IMR-90 (cell line): ENCODE results near the gene PTGES.

ENCODE experiments used
- BHLHE40 ChIP-seq: fragments of 150-350 bp; IDR thresholded peaks from 2 replicates; pipeline ENCODE4 v1.6.1; 2016; ENCODE audit warnings: mild to moderate bottlenecking, low read depth, low read length
- CEBPB ChIP-seq: IDR thresholded peaks from 2 replicates; pipeline ENCODE4 v1.6.1; 2012; ENCODE audit warnings: low read depth, low read length, improper control_type of control experiment
- CTCF ChIP-seq: conservative IDR thresholded peaks from 2 replicates; pipeline ENCODE4 v1.5.1; 2012; ENCODE audit warnings: mild to moderate bottlenecking, low read depth, low read length, improper control_type of control experiment
- FOS ChIP-seq: fragments of 150-350 bp; IDR thresholded peaks from 2 replicates; pipeline ENCODE4 v1.6.1; 2016; ENCODE audit warnings: low read depth, low read length
- MAFK ChIP-seq: IDR thresholded peaks from 2 replicates; pipeline ENCODE4 v1.6.1; 2012; ENCODE audit warnings: low read depth, low read length, improper control_type of control experiment
- MXI1 ChIP-seq: IDR thresholded peaks from 2 replicates; pipeline ENCODE4 v1.6.1; 2012; ENCODE audit warnings: low read depth, mild to moderate bottlenecking, low read length, moderate library complexity, borderline replicate concordance
- POLR2A ChIP-seq: IDR thresholded peaks from 2 replicates; pipeline ENCODE4 v1.6.1; 2012; ENCODE audit warnings: mild to moderate bottlenecking, low read depth, low read length
- RAD21 ChIP-seq: IDR thresholded peaks from 2 replicates; pipeline ENCODE4 v1.6.1; 2012; ENCODE audit warnings: low read length, improper control_type of control experiment
- RCOR1 ChIP-seq: IDR thresholded peaks from 2 replicates; pipeline ENCODE4 v1.6.1; 2012; ENCODE audit warnings: mild to moderate bottlenecking, low read length, improper control_type of control experiment; ENCODE audit not compliant: insufficient replicate concordance
- RFX5 ChIP-seq: IDR thresholded peaks from 2 replicates; pipeline ENCODE4 v1.8.0; 2012; ENCODE audit warnings: low read depth, mild to moderate bottlenecking, low read length, moderate library complexity
- SMC3 ChIP-seq: fragments of 150-350 bp; IDR thresholded peaks from 2 replicates; pipeline ENCODE4 v1.6.1; 2016; ENCODE audit warnings: low read depth, mild to moderate bottlenecking, antibody characterized with exemption, low read length, moderate library complexity
- USF2 ChIP-seq: fragments of 150-350 bp; IDR thresholded peaks from 2 replicates; pipeline ENCODE4 v1.6.1; 2017; ENCODE audit warnings: mild to moderate bottlenecking, antibody characterized with exemption, low read length, low read depth

GRCh38 chr9:129710169-129710453, 42.7 kb downstream of the PTGES start:
- TF ChIP-seq RFX5: no peak
- no peak for TF ChIP-seq RAD21
- TF ChIP-seq CTCF: no peak
- no peak for TF ChIP-seq USF2
- no peak for TF ChIP-seq POLR2A
- TF ChIP-seq FOS: no peak
- TF ChIP-seq RCOR1: no peak
- TF ChIP-seq MXI1: no peak
- TF ChIP-seq CEBPB: no peak
- TF ChIP-seq MAFK: no peak
- TF ChIP-seq BHLHE40: no peak
- TF ChIP-seq SMC3: no peak
